Skeletal muscle cell (primary cell): Measurements from ENCODE around the gene LCN12.
A peak's percentile ranks its signal among the peaks of the same experiment; 100 is the strongest.

Source experiments
- DNase-seq: peaks from one replicate; pipeline ENCODE4 v3.0.0-alpha.2; 2010; ENCODE audit warnings: low read depth
- H3K4me3 ChIP-seq: 2 replicates; pipeline ENCODE4 v1.5.1; 2011; ENCODE audit warnings: low read depth, mild to moderate bottlenecking, control low read depth, low read length, moderate library complexity

Gene LCN12

GRCh38 chr9:136943291-136944211 lies 8.5 kb upstream of the LCN12 start:
- DNase-seq, result no peak
- H3K4me3 ChIP-seq, result peak overlapping the region; percentile 87

- peak overlapping the region; percentile 87 for H3K4me3 ChIP-seq
- no peak for DNase-seq
Measured at GRCh38 chr9:136944212-136944518, 7.9 kb upstream of the LCN12 start.

GRCh38 chr9:136944519-136945332 lies 7.3 kb upstream of the LCN12 start, which contains the start of the genes C8G and FBXW5:
Gene C8G (plus strand): TSS chr9:136945243. CDS start chr9:136945321, 78 bp downstream.
Gene FBXW5 (minus strand): TSS chr9:136944738. CDS start chr9:136944083, 655 bp downstream.
- DNase-seq, result peak; percentile 70
- H3K4me3 ChIP-seq, result peak within 1 kb of the TSS; percentile 87

- no peak overlapping the region for H3K4me3 ChIP-seq
- no peak for DNase-seq
Measured at GRCh38 chr9:136945333-136946227, 6.5 kb upstream of the LCN12 start.

GRCh38 chr9:136946228-136947027 lies 5.6 kb upstream of the LCN12 start:
- no peak for DNase-seq
- H3K4me3 ChIP-seq, result no peak overlapping the region

GRCh38 chr9:136947028-136947891 lies 4.8 kb upstream of the LCN12 start:
- no peak for DNase-seq
- no peak overlapping the region for H3K4me3 ChIP-seq

- H3K4me3 ChIP-seq, result no peak overlapping the region
- DNase-seq, result no peak
Measured at GRCh38 chr9:136947955-136948510, 4.0 kb upstream of the LCN12 start.

GRCh38 chr9:136949239-136949816 lies 2.7 kb upstream of the LCN12 start:
- no peak for DNase-seq
- peak overlapping the region; percentile 51 for H3K4me3 ChIP-seq

- peak; percentile 15 for DNase-seq
- peak overlapping the region; percentile 51 for H3K4me3 ChIP-seq
Measured at GRCh38 chr9:136949817-136950655, 2.0 kb upstream of the LCN12 start.

GRCh38 chr9:136950656-136951276 lies 1.3 kb upstream of the LCN12 start:
- DNase-seq, result no peak
- H3K4me3 ChIP-seq, result no peak overlapping the region

GRCh38 chr9:136952321-136952850 lies 313 bp downstream of the LCN12 start:
- no peak overlapping the region for H3K4me3 ChIP-seq
- no peak for DNase-seq

GRCh38 chr9:136952876-136953770 lies 1.1 kb downstream of the LCN12 start:
- no peak for DNase-seq
- H3K4me3 ChIP-seq, result no peak overlapping the region

GRCh38 chr9:136953771-136954269 lies 1.7 kb downstream of the LCN12 start:
- no peak overlapping the region for H3K4me3 ChIP-seq
- DNase-seq, result no peak

GRCh38 chr9:136954270-136955083 lies 2.4 kb downstream of the LCN12 start:
- no peak overlapping the region for H3K4me3 ChIP-seq
- no peak for DNase-seq
